ENCODE measurements around the gene KIAA1549.
"Not testable (repeated sequence)": the region's sequence is repeated elsewhere in the genome, so short reads cannot be mapped to it uniquely, and the experiment has no call there.

The KIAA1549 gene

DNA sequence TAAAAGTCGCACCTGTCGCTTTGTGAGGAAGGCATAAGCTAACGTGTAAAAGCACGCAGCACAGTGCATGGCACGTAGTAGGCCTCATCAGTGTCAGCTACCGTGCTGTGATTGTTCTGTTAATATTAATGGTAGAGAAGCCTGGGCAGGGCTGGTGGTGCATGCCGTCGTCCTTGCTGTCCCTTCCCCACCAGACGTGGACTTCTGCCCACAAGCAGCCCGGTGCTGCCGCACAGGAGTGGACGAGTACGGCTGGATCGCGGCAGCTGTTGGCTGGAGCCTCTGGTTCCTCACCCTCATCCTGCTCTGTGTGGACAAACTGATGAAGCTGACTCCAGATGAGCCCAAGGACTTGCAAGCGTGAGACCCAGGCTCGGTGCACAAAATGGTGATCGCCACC is 178.5 kb downstream of the KIAA1549 start:
- no peak for DNase-seq

GRCh38 chr7:138801256-138801655 is 179.9 kb downstream of the KIAA1549 start:
- no peak for DNase-seq

DNA sequence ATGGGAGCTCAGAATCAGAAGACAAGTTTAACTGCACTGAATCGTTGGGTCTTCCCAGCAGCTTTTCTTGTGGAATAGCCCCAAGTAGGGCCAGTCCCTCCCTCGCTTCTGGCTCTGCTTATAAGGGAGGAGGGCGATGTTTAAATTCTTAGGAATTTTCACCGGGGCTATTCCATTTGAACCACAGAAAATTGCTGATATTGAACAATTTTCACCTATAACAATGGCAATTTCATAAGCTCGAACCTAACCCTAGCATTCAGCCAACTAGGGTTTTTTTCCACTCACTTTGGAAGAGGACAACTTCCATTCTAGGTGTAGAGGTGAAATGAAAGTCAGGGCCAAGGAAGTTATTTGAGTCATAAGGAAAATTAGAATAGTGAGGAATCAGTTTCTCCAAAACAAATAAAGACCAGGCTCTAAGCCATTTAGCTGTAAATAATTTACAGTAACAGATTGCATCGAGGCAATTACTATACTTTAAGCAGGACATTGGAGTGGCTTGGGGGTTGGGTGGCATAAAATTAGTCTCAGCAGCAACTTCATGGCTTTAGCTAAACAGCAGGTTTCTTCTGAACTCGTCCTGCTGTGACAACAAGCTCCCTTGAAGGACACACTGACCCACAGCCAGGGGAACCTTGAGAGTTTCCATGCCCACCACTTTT is 181.7 kb downstream of the KIAA1549 start:
- no peak for DNase-seq

DNA sequence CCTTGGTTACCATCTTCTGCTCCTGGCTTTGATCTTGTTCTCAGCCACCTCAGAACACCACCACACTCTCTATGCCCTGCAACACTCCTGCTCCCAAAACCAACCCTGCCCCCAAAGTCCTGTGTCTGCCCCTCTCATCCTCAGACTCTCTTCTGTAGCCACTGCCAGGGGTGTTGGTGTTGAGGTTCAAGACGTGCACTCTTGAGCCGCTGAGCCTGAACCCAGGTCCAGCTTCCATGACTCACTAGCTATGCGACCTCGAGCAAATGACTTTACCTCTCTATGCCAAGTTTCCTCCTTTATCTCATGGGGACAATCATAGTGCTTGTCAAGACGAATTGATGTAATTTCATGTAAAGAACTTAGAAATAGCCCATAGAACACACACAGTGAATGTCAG is 182.4 kb downstream of the KIAA1549 start:
- no peak for DNase-seq

GRCh38 chr7:138797715-138798320 is 183.4 kb downstream of the KIAA1549 start, which contains the start of the genes ATP6V0A4 and TMEM213:
Gene ATP6V0A4 (minus strand): TSS chr7:138798196. CDS start chr7:138771247, 26,949 bp downstream.
Gene TMEM213 (plus strand): TSS chr7:138797994. CDS start chr7:138798105, 111 bp downstream.
- no peak for DNase-seq

DNA sequence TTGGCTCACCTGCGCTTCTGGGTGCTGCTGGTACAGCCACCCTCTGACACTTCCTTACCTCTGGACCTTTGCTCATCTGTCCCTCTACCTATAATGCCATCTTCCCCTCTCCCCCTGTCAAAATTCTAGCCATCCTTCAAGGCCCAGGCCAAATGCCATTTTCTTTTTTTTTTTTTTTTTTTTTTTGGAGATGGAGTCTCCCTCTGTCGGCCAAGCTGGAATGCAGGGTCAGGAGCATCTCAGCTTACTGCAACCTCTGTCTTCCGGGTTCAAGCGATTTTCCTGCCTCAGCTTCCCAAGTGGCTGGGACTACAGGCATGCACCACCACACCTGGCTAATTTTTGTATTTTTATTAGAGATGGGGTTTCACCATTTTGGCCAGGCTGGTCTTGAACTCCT is 184.1 kb downstream of the KIAA1549 start:
- not testable (repeated sequence) for DNase-seq

- DNase-seq, result no peak
These were observed 185.1 kb downstream of the KIAA1549 start for GRCh38 chr7:138796038-138796615.

DNA sequence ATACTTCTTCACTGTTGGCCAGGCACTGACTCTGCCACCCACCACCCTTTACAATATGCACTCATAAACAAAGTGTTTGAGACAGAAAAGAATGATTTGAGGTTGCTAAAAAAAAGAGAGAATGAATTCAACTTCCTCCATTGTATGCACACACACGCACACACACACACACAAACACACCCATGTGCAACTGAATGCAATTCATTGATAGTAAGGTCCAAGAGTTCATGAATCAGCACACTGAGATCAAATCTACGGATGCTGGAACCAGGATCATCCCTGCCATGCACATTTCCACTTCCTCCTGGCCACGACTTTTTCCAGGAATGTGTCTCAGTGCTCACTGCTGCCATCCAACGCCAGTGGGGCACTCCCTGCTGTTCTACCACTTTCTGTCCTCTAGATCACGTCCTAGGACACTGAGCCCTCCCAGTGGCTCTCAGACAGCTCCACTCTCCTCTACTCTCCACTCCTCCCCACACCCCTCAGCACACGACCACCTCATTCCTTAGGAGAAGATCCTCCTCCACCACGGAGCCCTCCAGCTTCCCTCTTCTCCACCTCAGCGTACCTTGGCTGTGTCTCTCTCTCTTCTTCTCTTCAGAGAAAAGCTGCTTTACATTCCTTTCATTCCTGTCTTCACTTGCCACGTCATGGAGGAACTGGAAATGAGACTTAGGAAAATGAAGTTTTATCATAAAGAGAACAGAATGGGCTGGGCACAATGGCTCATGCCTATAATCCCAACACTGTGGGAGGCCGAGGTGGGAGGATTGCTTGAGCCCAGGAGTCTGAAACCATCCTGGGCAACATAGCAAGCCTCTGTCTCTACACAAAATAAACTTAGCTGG is 195.4 kb downstream of the KIAA1549 start:
- DNase-seq, result no peak

GRCh38 chr7:138784692-138785091 is 196.5 kb downstream of the KIAA1549 start:
- peak; percentile 41 for DNase-seq

All from NCI-H345 (cell line).